Glutamatergic neuron (in vitro differentiated cells): Measurements from ENCODE around the gene EPN2. TPM values are rescaled to one million over a fixed set of nuclear protein-coding genes. Genes with fewer than 3 reads are reported as not detected.

ENCODE experiments used
- DNase-seq: peaks from one replicate; pipeline ENCODE4 v3.0.0; 2022
- H3K27ac Mint-ChIP-seq: one replicate; pipeline ENCODE4 v1.8.0; 2020; ENCODE audit warnings: mild to moderate bottlenecking, mixed read lengths, inconsistent platforms; ENCODE audit not compliant: unreplicated experiment
- H3K27me3 Mint-ChIP-seq: one replicate; pipeline ENCODE4 v1.8.0; 2020; ENCODE audit warnings: mild to moderate bottlenecking, moderate library complexity, mixed read lengths, inconsistent platforms; ENCODE audit not compliant: unreplicated experiment
- H3K36me3 Mint-ChIP-seq: one replicate; pipeline ENCODE4 v1.8.0; 2020; ENCODE audit warnings: mild to moderate bottlenecking, mixed read lengths, inconsistent platforms; ENCODE audit not compliant: unreplicated experiment
- H3K4me1 Mint-ChIP-seq: one replicate; pipeline ENCODE4 v1.8.0; 2020; ENCODE audit warnings: mild to moderate bottlenecking, low read depth, mixed read lengths, inconsistent platforms; ENCODE audit not compliant: unreplicated experiment
- H3K4me3 Mint-ChIP-seq: one replicate; pipeline ENCODE4 v1.8.0; 2020; ENCODE audit warnings: mild to moderate bottlenecking, mixed read lengths, inconsistent platforms; ENCODE audit not compliant: unreplicated experiment
- H3K9me3 Mint-ChIP-seq: one replicate; pipeline ENCODE4 v1.8.0; 2020; ENCODE audit warnings: mild to moderate bottlenecking, moderate library complexity, mixed read lengths, inconsistent platforms; ENCODE audit not compliant: unreplicated experiment
- CTCF ChIP-seq: fragments of 200-600 bp; sonication (generic); IDR thresholded peaks from one replicate; pipeline ENCODE4 v1.5.0; 2021; ENCODE audit not compliant: partially characterized antibody, unreplicated experiment
- total RNA-seq: library from RNA; stranded (reverse); fragmentation: NEBNext Ultra II Directional; extraction: Animal tissue kit (Norgen Biotek cat#: 25700); gene quantifications from one replicate; pipeline ENCODE4 v1.2.1, GENCODE V29; 2021; ENCODE audit not compliant: unreplicated experiment

EPN2 gene
- total RNA-seq, 1 donor from 2014 or later, result 45.2 TPM

GRCh38 chr17:19337712-19338023 is 100.5 kb downstream of the EPN2 start:
- H3K4me1 Mint-ChIP-seq, result peaks cover 11% of the 10 kb centered on the region
- DNase-seq, result no peak
- H3K27ac Mint-ChIP-seq, result no peak overlapping the region
- peaks cover 4% of the 10 kb centered on the region for H3K27me3 Mint-ChIP-seq
- no peak overlapping the region for H3K4me3 Mint-ChIP-seq
- H3K36me3 Mint-ChIP-seq, result no peaks in the 10 kb centered on the region
- no peak for TF ChIP-seq CTCF
- H3K9me3 Mint-ChIP-seq, result peaks cover 3% of the 10 kb centered on the region

GRCh38 chr17:19338031-19338990 is 101.1 kb downstream of the EPN2 start:
- peak; percentile 51 for TF ChIP-seq CTCF
- H3K9me3 Mint-ChIP-seq, result peaks cover 3% of the 10 kb centered on the region
- no peak overlapping the region for H3K27ac Mint-ChIP-seq
- DNase-seq, result peak; percentile 55
- H3K36me3 Mint-ChIP-seq, result no peaks in the 10 kb centered on the region
- peaks cover 11% of the 10 kb centered on the region for H3K4me1 Mint-ChIP-seq
- no peak overlapping the region for H3K4me3 Mint-ChIP-seq
- peaks cover 4% of the 10 kb centered on the region for H3K27me3 Mint-ChIP-seq

GRCh38 chr17:19339341-19339815 is 102.2 kb downstream of the EPN2 start:
- no peak overlapping the region for H3K4me3 Mint-ChIP-seq
- no peak for DNase-seq
- peaks cover 11% of the 10 kb centered on the region for H3K4me1 Mint-ChIP-seq
- no peaks in the 10 kb centered on the region for H3K36me3 Mint-ChIP-seq
- peaks cover 4% of the 10 kb centered on the region for H3K27me3 Mint-ChIP-seq
- H3K27ac Mint-ChIP-seq, result no peak overlapping the region
- TF ChIP-seq CTCF, result no peak
- H3K9me3 Mint-ChIP-seq, result peaks cover 3% of the 10 kb centered on the region

- TF ChIP-seq CTCF, result no peak
- H3K4me1 Mint-ChIP-seq, result peaks cover 11% of the 10 kb centered on the region
- peaks cover 3% of the 10 kb centered on the region for H3K9me3 Mint-ChIP-seq
- H3K4me3 Mint-ChIP-seq, result no peak overlapping the region
- H3K27me3 Mint-ChIP-seq, result peaks cover 4% of the 10 kb centered on the region
- no peaks in the 10 kb centered on the region for H3K36me3 Mint-ChIP-seq
- H3K27ac Mint-ChIP-seq, result no peak overlapping the region
- no peak for DNase-seq
These were observed 104.1 kb downstream of the EPN2 start for GRCh38 chr17:19341211-19341631.
